Left ventricle myocardium superior (tissue), 1 donor: ENCODE measurements around the gene IGFL4. TPM values are rescaled to one million over a fixed set of nuclear protein-coding genes. Genes with fewer than 3 reads are reported as not detected.

Source experiments
- ATAC-seq: fragments of 200-7000 bp; cut with Tn5 transposase; one replicate; pipeline ENCODE4 v1.9.1; 2020; ENCODE audit warnings: mild to moderate bottlenecking, moderate library complexity
- DNase-seq: peaks from one replicate; pipeline ENCODE4 v3.0.0-alpha.2; 2020
- intact Hi-C: fragments of 100-400 bp; cut with micrococcal nuclease; formaldehyde crosslinking; loops from one replicate; pipeline ENCODE4 v1.11.0; 2022
- total RNA-seq: library from RNA; stranded (reverse); fragmentation: NEBNext Ultra II Directional; extraction: Animal tissue kit (Norgen Biotek cat#: 25700); gene quantifications from one replicate; pipeline ENCODE4 v1.2.1, GENCODE V29; 2021
- donor health status: DM: no; HTN: yes; CAD: no; lungs with severe emphysema.

The IGFL4 gene
- total RNA-seq, 1 donor from 2014 or later, result not detected

DNA sequence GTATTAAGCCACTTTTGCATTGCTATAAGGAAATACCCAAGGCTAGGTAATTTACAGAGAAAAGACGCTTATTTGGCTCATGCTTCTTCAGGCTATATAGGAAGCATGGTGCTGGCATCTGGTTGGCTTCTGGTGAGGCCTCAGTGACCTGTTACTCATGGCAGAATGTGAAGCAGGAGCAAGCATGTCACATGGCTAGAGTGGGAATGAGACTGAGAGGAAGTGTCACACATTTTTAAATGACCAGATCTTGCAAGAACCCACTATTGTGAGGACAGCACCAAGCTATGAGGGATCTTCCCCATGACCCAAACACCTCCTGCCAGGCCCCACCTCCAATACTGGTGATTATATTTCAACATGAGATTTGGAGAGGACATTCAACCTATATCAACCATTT lies 25.7 kb upstream of the IGFL4 start:
- intact Hi-C loops, result no loop called here
- DNase-seq, result no peak
- ATAC-seq, result no peak

- ATAC-seq (no peak), DNase-seq (no peak)
- intact Hi-C loops, result no loop called here
These were observed 24.8 kb upstream of the IGFL4 start for GRCh38 chr19:46065486-46066071.

- DNase-seq, result no peak
- ATAC-seq, result no peak
- intact Hi-C loops, result no loop called here
These were observed 22.4 kb upstream of the IGFL4 start for GRCh38 chr19:46063201-46063600.

- ATAC-seq (no peak), DNase-seq (no peak)
- intact Hi-C loops, result no loop called here
These were observed 19.2 kb upstream of the IGFL4 start for GRCh38 chr19:46060012-46060411.

DNA sequence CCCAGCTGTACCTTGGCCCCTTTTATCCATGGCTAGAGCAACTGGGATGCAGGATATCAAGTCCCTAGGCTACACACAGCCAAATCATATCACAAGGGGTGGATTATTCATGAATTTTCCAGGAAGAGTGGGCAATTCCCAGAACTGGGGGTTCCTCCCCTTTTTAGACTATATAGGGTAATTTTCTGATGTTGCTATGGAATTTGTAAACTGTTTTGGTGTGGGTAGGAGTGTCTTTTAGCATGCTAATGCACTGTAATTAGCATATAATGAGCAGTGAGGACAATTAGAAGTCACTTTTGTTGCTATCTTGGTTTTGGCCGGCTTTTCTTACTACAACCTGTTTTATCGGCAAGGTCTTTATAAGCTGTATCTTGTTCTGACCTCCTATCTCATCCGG lies 18.0 kb upstream of the IGFL4 start:
- intact Hi-C loops, result no loop called here
- no peak for ATAC-seq
- no peak for DNase-seq

DNA sequence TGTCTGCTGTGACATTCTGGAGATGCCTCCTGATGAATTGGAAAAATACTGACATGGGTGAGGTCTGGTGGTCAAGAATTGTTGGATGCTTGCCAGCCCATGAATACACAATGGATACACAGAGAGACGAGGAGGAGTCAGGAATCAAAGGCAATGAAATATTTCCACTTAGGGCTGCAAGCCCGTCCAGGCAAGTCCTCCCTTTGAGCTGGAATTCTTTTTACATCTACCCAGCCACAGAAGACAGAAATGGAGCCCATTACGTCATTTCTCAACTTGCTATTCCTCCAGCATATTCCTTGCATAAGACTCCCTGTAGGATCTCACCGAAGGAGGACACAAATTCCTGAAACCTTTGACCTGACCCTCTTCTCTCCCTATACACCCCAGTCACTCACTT lies 15.7 kb upstream of the IGFL4 start:
- ATAC-seq, result no peak
- no peak for DNase-seq
- intact Hi-C loops, result no loop called here

- intact Hi-C loops, result no loop called here
- ATAC-seq (no peak), DNase-seq (no peak)
These were observed 12.1 kb upstream of the IGFL4 start for GRCh38 chr19:46052896-46053295.

DNA sequence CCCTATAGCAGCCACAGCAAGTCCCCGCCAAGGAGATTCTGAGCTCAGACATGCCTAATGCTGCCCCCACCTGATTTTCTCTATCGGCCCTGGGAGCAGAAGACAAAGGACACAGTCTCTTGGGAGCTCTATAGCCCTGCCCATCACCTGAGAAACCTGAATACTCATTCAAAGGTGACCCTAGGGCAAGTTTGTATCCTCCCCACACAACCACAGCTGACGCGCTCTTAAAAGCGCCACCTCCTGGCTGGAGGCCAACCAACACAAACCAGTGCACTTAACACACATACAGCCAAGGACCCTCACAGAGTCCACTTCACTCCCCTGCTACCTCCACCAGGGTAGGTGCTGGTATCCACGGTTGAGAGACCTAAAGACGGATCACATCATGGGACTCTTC lies 8.8 kb upstream of the IGFL4 start:
- DNase-seq (no peak), ATAC-seq (no peak)
- intact Hi-C loops, result no loop called here

DNA sequence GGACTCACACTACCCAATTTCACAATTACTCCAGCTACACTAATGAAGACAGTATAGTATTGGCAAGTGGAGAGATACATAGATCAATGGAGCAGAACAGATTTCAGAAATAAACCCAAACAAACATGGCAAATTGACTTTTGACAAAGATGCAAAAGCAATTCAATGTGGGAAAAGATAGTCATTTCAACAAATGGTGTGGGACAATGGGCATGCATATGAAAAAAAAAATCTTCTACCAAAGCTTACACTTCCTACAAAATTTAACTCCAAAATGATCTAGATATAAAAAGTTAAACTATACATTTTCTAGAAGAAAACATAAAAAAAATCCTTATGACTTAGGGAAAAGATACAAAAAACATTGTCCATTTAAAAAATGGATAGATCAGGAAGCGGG lies 2.7 kb upstream of the IGFL4 start:
- intact Hi-C loops, result no loop called here
- DNase-seq (no peak), ATAC-seq (no peak)

DNA sequence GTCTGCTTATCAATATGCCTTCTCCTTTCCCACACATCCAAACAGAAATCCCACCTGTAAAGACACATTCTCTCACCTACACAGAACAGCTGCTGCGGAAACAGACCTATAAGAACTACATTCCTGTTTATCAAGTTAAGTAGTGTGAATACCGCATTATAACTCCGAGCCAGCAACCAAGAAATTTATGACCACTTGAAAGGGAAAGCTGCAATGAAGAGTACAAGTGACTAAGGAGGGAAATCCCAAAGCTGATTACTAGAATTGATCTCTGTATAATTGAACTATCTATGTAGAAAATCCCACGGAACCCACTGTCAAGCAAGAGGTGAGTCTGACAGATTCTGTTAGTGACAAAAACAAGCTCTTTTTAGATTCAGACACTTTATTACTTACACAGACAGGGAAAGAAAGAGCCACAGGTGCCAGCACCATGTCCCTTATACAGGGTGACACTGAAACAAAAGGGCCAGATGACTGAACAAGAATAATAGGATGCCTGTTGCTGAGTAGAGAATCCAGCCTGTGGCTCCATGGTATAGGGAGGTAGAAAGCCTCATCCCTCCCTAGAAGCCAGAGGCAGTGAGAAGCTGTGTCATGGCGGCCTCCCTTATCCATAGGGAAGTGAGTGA lies 1.6 kb upstream of the IGFL4 start:
- no peak for ATAC-seq
- no peak for DNase-seq
- intact Hi-C loops, result no loop called here

DNA sequence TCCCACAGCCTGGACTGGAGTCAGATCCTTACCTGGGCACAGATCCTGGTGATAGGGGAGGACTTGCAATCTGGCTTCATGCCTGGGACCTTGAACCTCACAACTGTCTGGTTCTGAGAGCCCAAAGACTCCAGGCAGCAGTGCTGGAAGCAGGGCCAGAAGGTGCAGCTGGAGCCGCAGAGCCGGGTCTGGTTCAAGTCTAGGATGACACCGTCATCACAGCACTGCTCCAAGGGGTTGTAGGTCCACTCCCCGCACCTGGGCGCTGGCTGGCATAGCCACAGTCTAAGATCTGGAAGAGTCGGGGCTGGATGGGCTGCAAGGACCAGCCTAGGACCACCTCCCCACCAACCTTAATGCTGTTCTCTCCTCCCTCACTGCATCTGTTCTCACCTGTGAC lies 677 bp downstream of the IGFL4 start:
- ATAC-seq (no peak), DNase-seq (no peak)
- intact Hi-C loops, result no loop called here

- DNase-seq (no peak), ATAC-seq (no peak)
- intact Hi-C loops, result no loop called here
These were observed 4.1 kb downstream of the IGFL4 start for GRCh38 chr19:46036744-46037128.

DNA sequence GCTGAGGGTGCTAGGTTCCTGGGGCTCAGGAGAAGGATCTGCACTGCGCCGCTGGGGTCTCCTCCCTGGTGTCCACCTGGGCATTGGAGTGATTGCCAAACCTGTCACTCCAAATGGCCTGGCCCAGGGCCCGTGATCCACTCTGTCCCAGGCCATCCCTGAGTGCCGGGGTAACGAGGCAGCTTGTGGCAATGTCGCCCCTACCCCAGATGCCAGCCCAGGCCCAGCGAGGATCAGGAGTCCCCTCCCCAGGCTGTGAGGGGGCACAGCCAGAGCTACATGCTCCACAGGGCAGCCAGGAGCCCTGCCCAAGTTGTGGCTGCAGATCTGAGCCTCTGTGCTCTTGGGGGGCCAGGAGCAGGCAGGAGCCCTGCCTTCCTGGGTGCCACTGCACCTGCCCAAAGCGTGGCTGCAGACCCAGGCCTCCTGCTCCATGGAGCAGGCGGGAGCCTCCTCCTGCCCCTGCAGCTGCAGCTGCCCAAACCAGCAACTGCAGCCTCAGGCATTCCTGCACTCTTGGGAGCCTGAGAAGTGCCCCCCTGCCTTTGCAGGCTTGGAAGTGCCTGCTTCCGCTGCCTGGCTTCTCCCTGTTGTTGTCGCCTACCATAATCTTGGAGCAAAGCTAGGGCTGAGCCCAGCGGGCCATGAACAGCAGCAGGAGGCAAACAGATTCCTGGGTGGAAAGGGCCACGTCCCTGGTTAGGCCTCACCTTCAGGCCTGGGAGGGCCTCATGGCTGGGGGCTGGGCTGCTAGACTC lies 4.6 kb downstream of the IGFL4 start:
- ATAC-seq (no peak), DNase-seq (no peak)
- intact Hi-C loops, result no loop called here

GRCh38 chr19:46035546-46035945 lies 5.3 kb downstream of the IGFL4 start:
- DNase-seq (no peak), ATAC-seq (no peak)
- intact Hi-C loops, result no loop called here

- no peak for ATAC-seq
- intact Hi-C loops, result no loop called here
- no peak for DNase-seq
These were observed 7.4 kb downstream of the IGFL4 start for GRCh38 chr19:46033401-46033800.

- intact Hi-C loops, result no loop called here
These were observed 8.2 kb downstream of the IGFL4 start for GRCh38 chr19:46032597-46033025.

GRCh38 chr19:46031781-46032596 lies 8.8 kb downstream of the IGFL4 start:
- intact Hi-C loops, result no loop called here
- no peak for ATAC-seq
- no peak for DNase-seq

More at GRCh38 chr19:46032597-46033025, 8.2 kb downstream of the IGFL4 start:
- DNase-seq (no peak), ATAC-seq (no peak)

DNA sequence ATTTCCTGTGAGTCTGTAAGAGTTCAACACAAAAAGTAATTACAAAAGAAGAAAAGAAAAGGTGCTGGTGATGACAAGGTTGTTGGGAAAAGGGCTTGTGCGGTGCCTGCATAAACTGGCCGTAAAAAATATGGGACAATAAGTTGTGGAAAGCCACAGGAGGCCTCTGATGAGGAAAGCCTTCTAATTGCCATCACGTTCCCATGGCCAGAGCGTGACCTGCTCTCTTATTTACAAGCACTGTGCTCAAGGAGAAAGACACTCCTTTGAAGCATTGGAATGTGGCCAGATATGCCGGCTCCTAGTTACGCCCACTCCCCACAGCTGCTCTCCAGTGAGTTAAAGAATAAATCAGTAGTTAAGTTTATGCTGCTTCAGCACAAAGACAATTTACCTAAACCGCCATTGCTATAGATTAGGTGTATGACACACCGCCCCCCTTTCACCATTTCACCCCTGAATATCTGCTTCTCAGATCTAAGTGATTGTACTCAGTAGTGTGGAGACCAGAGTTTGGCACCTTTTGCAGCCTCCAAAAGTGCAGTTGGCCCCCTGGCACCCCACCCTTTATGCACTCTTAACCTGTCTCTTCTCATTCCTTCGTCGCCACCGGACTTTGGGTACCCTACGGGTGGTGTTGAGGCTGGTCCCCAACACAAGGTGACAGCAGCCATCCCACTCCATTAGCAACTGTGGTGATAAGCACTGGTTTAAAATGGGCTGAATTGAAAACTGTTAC lies 9.8 kb downstream of the IGFL4 start:
- ATAC-seq (no peak), DNase-seq (no peak)
- intact Hi-C loops, result no loop called here

DNA sequence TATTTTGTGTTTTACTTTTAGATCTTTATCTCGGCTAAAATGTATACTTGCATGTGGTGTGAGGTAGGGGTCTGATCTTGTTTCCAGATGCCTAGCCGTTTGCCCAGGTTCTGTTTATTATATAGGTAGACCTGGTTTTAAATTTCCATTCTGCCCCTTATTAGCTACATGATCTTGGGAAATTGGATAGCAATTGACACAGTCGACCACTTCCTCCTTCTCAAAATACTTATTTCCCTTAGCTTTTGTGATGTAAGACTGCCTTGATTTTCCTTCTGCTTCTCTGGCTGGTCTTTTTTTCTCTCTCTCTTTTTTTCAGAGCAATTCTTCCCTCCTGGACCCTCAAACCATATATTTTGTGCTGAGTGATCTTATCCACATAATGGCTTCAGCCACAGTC lies 15.0 kb downstream of the IGFL4 start:
- ATAC-seq (no peak), DNase-seq (no peak)
- intact Hi-C loops, result no loop called here
